ENCODE measurements around the gene CDK5R2.

Gene CDK5R2

DNA sequence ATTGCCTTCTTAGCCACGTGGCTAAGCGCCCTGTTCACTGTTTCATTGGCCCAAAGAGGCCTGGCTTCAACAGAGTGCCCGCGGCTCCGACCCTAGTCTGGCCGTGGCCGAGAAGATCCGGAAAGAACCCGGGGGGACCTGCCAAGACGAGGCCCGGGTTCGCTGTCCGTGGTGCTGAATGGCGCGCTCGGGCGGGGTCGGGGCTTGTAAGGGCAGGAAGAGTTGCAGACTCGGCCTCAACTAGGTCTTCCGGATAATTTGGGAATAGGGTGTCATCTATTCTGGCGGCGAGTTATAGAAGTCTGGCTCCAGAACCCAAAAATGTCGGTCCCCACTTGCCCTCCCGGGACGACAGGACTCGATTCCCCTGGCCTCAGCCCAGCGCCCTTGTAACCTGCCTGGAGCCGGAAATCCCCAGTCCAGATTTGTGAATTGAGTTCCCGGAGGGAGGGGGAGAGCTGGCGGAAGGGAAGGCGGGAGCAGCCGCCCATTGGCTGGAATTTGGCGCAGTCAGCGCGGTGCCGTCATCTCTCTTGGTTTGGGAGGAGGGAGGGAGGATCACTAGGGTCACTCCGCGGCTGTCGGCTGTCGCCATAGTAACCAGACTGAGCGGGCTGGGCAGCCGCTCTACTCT is 3.5 kb downstream of the CDK5R2 start:
- peak; percentile 74 for DNase-seq (ENCODE audit: low spot score)

DNA sequence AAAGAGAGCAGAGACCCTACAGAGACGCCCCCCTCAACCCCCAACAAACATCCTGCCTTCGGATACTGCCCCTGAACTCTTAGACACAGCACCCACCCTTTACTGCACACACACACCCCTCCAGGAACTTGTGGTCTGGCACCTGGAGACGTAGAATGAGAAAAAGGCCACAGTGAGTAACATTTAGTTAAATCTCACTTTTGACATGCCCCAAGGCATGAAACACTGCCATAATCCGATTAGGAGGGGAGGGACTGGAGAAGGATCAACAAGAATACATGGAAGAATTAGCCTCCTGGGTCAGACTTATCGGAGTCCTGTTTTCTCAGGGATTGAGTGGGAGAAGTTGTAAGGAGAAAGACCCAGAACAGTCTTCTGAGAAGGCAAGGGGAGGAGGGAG is 4.1 kb downstream of the CDK5R2 start:
- no peak for DNase-seq (ENCODE audit: low spot score)

DNA sequence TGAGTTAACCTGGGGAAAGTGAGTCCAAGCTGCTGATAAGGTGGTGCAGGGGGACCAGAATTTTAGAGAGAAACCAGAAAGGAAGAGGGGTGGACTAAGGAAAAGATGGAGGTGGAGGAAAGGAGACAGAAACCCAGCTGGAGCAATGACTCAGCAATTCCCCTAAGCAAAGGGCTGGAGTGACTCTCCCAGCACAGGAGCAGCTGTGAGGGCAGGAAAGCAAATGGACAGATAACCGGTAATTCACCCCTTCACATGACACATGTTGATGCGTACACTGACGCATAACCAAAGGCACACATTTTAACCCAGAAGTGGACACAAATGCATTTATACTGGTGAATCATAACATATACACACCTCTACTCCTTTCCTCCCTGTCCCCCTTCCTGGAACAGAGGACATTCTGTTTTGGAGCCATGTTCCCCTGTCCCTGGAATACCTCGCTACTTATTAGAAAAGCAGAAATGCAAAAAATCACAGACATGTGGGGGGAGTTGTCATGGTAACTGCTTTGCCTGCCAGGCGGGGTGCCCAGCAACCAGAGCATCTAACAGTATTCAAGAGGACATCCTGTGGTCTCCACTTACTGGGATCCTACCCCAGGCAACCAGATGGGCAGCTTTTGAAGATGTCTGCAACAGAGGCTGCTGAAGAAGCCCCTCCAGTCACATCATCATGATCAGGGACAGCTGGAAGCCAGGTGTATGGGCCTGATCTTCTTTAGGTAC is 4.7 kb downstream of the CDK5R2 start:
- peak; percentile 18 for DNase-seq (ENCODE audit: low spot score)

DNA sequence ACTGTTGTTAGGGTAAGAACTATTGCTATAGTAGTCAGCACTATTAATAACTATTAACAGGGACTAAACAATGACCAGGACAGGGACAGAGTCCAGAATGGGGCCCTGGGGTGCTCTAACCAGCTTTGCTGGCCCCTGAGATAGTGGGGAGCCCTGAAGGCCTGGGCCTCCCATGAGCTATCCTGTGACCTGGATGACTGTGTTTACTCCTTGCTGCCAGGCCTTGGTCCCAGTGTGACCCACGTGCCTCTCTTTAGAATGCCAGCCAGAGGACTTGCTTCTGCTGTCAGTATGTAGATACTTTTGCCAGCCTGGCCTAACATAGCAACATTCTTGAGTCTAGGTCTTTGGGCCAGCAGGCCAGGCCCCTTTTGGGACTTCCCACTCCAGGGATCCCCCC is 11.4 kb downstream of the CDK5R2 start:
- no peak for DNase-seq (ENCODE audit: low spot score)

DNA sequence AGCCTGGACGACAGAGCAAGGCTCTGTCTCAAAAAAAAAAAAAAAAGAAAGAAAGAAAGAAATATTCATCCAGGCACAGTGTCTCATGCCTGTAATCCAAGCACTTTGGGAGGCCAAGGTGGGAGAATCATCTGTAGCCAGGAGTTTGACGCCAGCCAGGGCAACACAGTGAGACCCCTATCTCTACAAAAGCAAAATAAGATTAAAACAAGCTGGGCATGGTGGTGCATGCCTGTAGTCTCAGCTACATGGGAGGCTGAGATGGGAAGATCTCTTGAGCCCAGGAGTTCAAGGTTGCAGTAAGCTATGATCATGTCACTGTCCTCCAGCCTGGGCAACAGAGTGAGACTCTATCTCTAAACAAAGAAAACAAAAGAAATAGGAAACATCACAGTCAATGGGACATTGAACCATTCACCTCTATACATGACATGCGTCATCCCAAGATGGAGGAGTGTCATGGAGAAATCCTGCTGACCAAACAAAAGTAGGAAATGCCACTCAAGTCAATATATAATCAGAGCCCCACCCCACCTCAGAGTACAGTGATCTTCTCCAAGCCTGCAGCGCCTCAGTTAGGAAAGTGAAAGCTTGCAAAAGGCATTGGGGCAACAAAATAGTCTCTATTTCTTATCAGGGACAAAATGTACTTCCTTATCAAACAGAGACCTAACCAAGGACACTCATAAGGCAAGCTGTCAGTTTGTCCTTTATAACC is 15.8 kb downstream of the CDK5R2 start:
- DNase-seq (ENCODE audit: low spot score), result no peak

DNA sequence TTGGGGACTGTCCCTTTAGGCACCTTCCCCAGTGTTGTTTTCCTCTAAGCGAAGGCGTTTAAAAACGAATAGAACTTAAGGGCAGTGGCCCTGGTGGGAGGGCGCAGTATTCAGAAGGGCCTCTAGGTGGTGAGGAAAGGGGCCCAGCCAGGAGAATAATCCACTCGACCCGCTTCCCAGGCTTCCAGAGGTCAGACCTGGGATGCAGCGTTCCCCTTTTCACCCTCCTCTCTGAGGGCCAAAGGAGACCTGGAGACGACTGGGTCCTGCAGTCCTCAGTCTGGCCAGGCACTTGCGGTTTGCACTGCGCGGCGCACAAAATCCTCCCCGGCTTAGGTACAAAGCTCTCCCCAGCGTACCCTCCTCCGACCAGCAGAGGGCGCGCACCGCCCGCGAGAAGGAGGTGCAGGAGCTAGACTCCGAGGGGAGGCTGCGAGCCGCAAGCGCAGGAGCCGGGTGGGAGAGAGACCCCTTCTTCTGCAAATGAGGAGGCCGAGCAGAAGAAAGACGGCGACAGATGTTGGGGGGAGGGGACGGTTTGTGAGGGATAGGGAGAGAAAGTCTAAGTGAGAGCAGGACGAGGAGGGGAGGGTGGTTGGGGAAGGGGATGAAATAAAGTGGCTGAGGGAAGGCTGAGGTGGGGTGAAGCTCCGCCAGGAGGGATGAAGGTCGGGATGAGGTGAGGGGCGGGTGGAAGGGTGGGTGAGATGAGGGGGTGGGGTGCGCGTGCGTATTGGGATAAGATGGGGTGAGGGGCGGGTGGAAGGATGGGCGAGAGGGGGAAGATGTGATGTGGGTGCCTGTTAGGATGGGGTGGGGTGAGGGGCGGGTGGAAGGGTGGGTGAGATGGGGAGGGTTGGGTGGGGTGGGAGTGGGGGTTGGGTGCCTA is 20.6 kb downstream of the CDK5R2 start:
- DNase-seq (ENCODE audit: low spot score), result peak; percentile 90

DNA sequence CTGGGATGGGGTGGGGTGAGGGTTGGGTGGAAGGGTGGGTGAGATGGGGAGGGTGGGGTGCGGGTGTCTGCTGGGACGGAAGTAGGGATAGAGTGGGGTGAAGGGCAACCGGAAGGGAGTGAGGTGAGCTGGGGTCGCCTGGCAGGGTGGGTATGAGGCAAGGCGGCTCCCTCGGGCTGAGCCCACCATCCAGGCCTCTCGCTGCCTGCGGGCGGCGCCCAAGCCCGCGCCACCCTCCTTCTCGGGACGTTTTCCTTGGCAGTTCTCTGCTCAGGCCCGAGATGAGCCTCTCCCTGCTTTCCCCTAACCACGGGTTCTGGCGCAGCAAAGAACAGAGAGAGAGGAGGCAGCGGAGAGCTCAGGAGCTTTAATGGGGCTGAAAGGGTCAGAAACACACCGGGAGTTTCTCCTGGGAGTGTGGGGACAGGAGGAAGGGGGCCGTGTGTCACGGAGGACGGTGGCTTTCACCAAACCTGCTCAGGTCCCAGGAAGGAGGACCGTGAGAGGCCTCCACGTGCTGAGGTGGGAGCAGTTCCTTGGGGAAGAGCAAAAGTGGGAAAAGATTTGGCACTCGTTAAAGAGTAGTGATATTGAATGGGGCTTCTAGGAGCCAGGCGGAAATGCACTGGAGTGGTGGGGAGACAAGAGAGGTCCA is 21.4 kb downstream of the CDK5R2 start:
- no peak for DNase-seq (ENCODE audit: low spot score)

DNA sequence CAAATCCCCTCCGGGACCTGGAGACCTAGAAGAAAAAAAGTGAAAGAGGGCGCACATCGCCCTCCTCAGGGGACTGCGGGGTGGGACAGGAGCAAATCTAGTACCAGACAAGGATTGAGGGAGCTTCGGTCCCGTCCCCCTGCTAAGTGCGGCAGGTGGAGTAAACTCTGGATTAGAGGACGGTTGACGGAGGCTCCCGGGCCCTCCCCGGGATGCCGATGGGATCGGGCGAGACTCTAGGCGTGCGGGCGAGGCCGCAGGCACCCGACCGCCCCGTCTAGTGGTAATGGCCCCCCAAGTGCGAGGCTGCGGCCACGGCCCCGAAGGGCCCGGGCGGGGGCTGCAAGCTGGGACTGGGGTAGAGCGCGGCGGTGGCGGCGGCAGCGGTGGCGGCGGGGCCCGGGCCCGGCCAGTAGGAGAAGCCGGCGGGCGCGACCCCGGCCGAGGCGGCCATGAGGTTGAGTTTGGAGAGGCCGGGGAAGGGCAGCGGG is 22.0 kb downstream of the CDK5R2 start:
- no peak for DNase-seq (ENCODE audit: low spot score)

DNA sequence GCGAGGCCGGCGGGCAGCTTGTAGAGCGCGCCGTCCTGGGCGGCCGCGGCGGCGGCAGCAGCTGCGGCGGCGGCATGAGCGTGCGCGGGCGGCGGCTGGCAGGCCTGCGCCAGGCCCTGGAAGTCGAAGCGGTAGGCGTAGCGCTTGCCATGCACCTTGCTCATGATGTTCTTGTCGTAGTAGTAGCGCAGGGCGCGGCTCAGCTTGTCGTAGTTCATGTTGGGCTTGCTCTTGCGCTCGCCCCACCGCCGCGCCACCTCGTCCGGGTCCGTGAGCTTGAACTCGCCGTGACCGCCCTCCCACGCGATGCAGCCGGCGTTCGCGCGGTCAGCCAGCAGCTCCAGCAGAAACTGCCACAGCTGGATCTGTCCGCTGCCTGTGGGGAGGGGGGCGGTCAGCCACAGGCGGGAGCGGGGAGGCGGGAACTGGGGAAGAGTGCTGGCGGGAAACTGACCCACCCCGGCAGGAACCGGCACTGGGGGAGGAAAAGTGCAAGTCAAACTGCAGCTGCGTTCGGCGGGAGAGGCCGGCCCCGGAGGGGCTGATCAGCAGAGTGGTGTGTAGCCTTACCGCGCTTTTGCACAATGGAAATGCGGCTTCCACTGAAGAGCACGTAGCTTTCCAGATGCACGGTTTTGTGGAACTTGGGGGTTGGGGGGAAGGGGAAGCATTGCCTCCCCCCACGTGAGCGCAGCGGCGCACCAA is 22.6 kb downstream of the CDK5R2 start:
- no peak for DNase-seq (ENCODE audit: low spot score)

DNA sequence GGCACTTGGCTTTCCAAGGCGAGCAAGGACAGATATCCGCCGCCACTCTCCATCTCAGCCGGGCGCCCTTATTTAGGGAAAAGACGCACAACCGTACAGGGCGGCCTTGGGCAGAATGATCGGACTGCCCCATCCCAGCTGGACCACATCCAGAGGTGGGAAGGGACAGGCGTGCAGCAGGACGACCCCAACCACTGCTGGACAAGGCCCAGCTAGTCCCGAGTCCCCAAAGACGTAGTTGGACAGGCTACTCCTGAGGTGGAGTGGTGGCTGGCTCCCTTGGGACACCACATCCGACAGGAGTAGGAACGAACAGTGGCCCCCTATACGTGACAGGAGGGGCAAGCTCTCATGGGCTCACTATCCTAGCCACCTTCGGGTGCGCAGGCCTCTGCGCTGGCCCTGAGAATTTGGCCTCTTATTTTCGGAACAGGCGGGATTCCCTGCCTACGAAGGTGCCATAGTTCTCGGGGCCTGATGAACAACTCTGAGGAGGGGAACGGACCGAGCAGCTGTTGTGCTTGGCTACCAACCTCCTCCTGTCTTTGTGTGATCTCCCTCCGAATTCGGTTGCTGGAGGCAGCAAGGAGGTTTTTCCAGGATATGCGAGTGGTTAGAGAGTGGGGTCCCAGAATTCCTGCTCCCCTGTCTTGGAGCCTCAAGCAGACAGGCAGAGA is 23.3 kb downstream of the CDK5R2 start:
- no peak for DNase-seq (ENCODE audit: low spot score)

DNA sequence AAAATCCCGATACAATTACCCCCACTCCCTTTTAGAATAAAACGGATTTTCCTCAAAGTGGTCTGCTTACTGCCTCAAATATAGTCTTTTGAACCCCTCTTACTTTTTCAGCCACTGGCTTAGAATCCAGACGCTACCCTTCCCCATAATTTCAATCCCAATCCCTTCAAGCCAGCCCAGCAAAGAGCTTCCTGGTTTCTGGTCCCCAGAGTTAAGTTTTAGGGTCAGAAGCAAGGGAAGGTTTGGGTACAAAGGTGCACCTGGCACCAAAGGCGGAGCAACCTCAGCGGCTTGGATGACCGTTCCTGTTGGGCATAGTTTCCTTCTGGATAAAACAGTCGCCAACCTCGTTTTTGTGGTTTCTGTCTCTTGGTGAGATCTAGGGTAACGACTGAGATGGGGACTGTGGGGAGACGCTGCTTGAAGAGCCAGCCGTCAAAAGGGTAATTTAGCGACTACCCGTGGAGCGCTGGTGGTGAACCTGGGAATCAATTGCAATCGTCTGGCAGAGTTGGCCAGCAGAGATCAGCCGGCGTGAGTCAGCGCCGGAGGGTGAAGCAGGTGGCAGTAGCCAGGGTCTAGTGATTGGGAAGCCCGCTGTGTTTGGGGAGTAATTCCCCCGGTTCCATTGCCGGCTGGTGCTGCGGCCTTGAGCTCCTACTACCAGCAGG is 23.9 kb downstream of the CDK5R2 start:
- DNase-seq (ENCODE audit: low spot score), result no peak

DNA sequence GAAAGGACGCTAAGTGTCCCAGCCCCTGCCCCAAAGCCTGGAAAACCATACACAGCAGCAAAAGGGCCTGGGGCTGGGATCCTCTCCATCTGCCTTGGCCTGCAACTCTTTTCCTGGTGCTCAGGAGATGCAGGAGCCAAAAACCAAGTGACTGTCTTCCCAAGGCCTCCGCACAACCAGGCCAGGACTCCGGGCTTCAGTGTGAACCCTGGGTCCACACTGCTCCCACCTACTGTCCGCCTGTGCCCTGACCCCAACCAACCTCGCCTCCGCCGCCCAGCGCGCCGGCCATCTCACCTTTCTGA is 24.4 kb downstream of the CDK5R2 start:
- DNase-seq (ENCODE audit: low spot score), result no peak

DNA sequence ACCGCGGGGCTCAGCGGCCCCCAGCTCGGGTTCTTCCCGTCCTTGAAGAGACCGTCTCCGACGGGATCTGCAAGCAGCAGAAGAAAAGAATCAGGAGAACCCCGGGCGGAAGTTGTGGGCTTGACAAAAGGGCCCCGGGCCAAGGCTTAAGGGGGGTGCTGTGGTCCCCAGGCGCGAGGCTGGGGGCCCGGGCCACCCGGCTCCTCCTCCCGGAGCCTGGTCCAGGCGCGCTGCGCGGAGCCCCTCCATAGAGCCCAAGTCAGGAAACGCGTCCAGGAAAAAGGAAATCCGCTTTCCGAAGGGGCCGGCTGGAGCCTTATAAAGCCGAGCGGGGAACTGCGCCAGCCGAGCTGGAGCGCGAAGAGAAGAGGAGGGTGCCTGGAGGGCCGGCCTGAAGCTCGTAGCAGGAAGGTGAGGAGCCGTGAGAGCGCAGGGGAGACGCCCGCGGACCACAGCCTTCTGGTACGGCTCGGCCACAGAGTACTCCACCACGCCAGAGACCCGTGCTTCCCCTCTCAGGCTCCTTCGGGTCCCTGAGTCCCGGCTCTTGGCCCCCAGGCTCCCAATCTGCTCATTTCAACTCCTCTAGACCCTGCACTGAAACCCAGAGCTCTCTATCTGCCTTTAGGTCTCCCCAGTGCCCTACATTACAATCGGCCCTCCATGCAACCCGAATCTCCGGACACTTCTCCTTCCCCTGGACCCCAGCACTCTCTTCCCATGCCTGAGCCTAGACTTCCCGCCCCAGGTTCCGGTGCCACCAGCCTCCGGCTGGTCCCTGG is 25.0 kb downstream of the CDK5R2 start:
- DNase-seq (ENCODE audit: low spot score), result no peak

DNA sequence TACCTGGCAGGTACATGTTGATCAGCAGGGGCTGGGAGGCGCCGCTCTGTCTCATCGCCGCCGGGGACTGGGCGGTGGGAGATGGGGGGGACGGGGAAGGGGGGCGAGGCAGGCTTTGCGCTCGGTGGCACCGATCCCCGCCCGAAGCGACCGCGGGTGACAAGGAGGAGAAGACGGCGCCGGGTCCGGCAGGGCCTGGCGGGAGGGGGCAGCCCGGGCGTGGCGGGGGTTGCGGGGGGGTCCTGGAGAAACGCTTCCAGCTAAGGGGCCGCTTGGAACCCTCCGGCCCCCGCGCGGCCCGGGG is 25.5 kb downstream of the CDK5R2 start, which contains the start of gene FEV:
Gene FEV (minus strand): TSS at position 164 of the 304 bp plus-strand sequence. CDS start 109 bp downstream, at position 55.
- DNase-seq (ENCODE audit: low spot score), result no peak

DNA sequence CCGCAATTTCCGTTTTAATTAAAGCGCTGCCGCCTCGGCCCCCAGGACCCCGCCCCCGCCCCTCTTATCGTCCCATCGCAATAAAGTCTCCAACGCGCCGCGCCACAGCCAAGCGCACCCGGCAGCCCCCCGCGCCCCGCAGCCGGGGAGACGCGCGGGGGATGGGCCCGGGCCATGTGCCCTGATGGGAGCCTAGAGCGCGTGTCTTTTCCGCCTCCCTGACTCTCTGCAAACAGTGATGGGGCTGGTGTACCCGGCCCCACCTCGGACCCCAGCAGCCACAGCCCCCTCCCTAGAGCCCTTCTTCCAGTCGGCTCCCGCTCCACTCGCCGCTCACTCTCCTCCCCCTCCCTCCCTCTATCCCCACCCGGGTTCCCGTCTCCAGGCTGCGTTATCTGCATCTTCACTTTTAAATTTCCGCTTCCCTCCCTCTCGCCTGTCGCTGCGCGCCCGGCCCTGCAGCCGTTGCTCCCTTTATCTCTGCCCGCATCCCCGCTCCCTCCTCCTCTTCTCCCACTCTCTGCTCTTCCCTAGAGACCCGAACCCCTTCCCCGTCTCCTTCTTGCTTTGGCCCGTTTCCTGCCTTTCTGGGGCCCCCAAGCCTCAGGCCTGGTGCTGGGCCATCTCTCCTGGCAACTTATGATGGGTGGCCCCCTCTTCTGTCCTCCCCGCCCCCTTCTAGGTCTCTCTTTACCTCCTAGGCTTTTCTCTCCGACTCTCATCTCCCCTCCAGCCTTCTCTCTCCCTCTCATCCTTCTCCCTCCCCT is 26.0 kb downstream of the CDK5R2 start:
- DNase-seq (ENCODE audit: low spot score), result no peak

DNA sequence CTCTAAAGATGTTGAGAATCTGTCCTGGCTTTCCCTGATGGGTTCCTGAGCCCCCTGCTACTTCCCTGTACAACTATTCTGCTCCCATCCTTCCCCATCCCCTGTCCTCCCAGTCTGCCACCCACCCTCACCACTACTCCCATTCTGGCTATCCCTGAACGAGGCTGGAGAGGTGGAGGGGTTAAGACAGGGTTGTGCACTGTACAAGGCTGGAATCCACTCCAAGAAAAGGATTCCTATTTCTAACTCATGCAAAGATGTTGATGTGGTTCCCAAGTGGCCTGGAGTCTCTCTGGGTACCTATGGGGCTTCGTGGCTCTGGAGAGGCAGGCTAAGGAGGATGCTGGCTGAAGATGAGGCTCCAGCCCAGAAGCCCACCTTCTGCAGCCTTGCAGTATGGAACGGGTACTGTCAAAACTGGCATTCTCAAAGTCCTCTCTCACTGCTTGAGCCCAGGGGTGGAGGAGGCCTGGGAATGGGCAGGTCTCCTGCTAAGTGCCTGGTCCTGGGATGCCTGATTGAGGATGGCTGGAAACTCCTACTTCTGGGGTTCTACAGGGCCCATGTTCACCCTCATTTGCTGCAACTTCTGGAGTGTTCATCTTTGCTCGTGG is 26.8 kb downstream of the CDK5R2 start:
- DNase-seq (ENCODE audit: low spot score), result no peak

DNA sequence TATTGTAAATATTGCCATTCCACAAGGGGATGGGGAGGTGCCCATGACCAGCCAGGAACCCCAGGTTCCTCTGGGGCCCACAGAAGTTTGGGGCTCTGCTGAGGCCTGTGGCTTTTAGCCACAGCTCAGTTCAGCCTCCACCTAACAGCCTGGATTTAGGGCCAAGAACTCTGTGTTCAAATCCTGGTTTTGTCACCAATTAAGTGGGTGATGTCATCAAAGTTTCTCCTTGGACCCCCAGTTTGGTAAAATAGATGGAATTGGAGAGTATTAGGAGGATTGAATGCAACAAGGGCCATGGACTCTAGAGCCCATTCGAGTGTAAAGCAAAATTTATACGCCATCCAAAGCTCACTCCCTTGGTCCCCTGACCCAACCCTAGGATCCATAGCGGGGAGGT is 28.7 kb downstream of the CDK5R2 start:
- DNase-seq (ENCODE audit: low spot score), result no peak

DNA sequence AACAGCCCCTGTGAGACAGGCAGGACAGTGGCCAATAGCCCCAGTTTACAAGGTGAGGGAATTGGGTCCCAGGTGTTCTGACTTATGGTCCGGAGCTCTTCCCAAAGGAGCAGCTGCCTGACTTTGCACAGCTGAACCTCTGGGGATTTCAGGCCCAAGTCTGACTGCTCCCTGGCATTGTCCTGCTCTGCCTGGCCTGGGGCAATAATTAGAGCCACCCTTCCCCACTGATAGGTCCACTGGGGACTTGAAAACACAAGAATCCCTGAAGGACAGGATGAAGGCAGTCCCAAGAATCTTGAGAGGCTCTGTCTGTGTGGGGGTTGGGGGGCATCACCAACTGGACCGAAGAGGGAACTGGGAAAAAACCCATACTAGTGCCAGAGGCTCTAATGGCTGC is 29.2 kb downstream of the CDK5R2 start:
- DNase-seq (ENCODE audit: low spot score), result peak; percentile 6

Data from AG20443 (cell line).